Vagina (tissue), 2 donors: ENCODE results near the gene CNIH2. TPM values are rescaled to one million over a fixed set of nuclear protein-coding genes. Genes with fewer than 3 reads are reported as not detected.

Source experiments
- DNase-seq, 2 donors: peaks; one replicate each; pipeline ENCODE4 v3.0.0-alpha.2; 2017; ENCODE audit errors: extremely low spot score in 2 of 2
- H3K27ac ChIP-seq: fragments of 200-600 bp; sonication (generic); one replicate; pipeline ENCODE4 v1.5.1; 2019
- H3K27me3 ChIP-seq: fragments of 200-600 bp; sonication (generic); one replicate; pipeline ENCODE4 v1.5.1; 2019
- H3K36me3 ChIP-seq, 2 donors: fragments of 200-600 bp; sonication (generic); one replicate each; pipeline ENCODE4 v1.5.1; 2017 to 2019
- H3K4me1 ChIP-seq: fragments of 200-600 bp; sonication (generic); one replicate; pipeline ENCODE4 v1.5.1; 2019
- H3K4me3 ChIP-seq, 2 donors: fragments of 200-600 bp; sonication (generic); 1 replicate in 1 of 2; 2 replicates in 1 of 2; pipeline ENCODE4 v1.5.1; 2016 to 2019
- H3K9me3 ChIP-seq: fragments of 200-600 bp; sonication (generic); one replicate; pipeline ENCODE4 v1.5.1; 2019
- CTCF ChIP-seq, 3 experiments: fragments of 450-650 bp in 2 of 3; fragments of 200-600 bp in 1 of 3; sonication (generic) in 1 of 3; IDR thresholded peaks; one replicate each; pipeline ENCODE4 v1.5.1; 2017 to 2019; ENCODE audit warnings: antibody characterized with exemption in 3 of 3, mild to moderate bottlenecking in 2 of 3, moderate library complexity in 2 of 3
- POLR2A ChIP-seq, 2 donors: fragments of 450-650 bp; IDR thresholded peaks; one replicate each; pipeline ENCODE4 v1.6.1; 2017; ENCODE audit warnings: antibody characterized with exemption in 2 of 2, mild to moderate bottlenecking in 2 of 2, moderate library complexity in 2 of 2
- POLR2AphosphoS5 ChIP-seq, 2 donors: sonication (generic); formaldehyde crosslinking; IDR thresholded peaks; one replicate each; pipeline ENCODE4 v1.9.0; 2017; ENCODE audit warnings: antibody characterized with exemption in 2 of 2, mild to moderate bottlenecking in 2 of 2, low read depth in 1 of 2; ENCODE audit not compliant: insufficient read depth in 1 of 2
- intact Hi-C: fragments of 100-400 bp; cut with DNase I; formaldehyde crosslinking; loops from one replicate; pipeline ENCODE4 v1.15.1; 2023
- total RNA-seq: library from RNA; depleted of rRNA; stranded (reverse); fragments of >200 nt; gene quantifications from one replicate; pipeline ENCODE4 v1.2.3, GENCODE V29; 2016

CNIH2 gene
- total RNA-seq, 1 donor from 2014 or later: 3.2 TPM

- Histone ChIP-seq H3K9me3 (no peaks in the 10 kb centered on the region), H3K36me3 (peaks cover 0 to 32% of the 10 kb centered on the region in 2 donors), H3K4me1 (peaks cover 49% of the 10 kb centered on the region), H3K27me3 (no peaks in the 10 kb centered on the region), H3K4me3 (peak overlapping the region; percentile 92 to 97), H3K27ac (peak overlapping the region; percentile 98)
- no peak for DNase-seq
- intact Hi-C loops: no loop called here
- TF ChIP-seq POLR2AphosphoS5 (IDR thresholded peaks at IDR 0.05; ENCODE audit: insufficient read depth in 1 of 2, low read depth in 1 of 2): no peak
- TF ChIP-seq CTCF (IDR thresholded peaks at IDR 0.05): no peak
- TF ChIP-seq POLR2A (IDR thresholded peaks at IDR 0.05): no peak
Observed at GRCh38 chr11:66268952-66269905, 8.7 kb upstream of the CNIH2 start.

- no peaks in the 10 kb centered on the region for H3K27me3 ChIP-seq
- no peak overlapping the region for H3K27ac ChIP-seq
- no peaks in the 10 kb centered on the region for H3K9me3 ChIP-seq
- no peak for TF ChIP-seq POLR2AphosphoS5 (IDR thresholded peaks at IDR 0.05; ENCODE audit: insufficient read depth in 1 of 2, low read depth in 1 of 2)
- TF ChIP-seq POLR2A (IDR thresholded peaks at IDR 0.05): no peak
- no peak for TF ChIP-seq CTCF (IDR thresholded peaks at IDR 0.05)
- peaks cover 45% of the 10 kb centered on the region for H3K4me1 ChIP-seq
- H3K36me3 ChIP-seq: peaks cover 0 to 50% of the 10 kb centered on the region in 2 donors
- intact Hi-C loops: loop anchor here (1.0 kb wide), 1 partner anchor 41 kb away; no protein-coding TSS in a partner anchor
- no peak for DNase-seq
- H3K4me3 ChIP-seq: no peak overlapping the region
Observed at GRCh38 chr11:66271816-66272215, 6.2 kb upstream of the CNIH2 start.

- no peak for TF ChIP-seq CTCF (IDR thresholded peaks at IDR 0.05)
- TF ChIP-seq POLR2A (IDR thresholded peaks at IDR 0.05): no peak
- no peak for TF ChIP-seq POLR2AphosphoS5 (IDR thresholded peaks at IDR 0.05; ENCODE audit: insufficient read depth in 1 of 2, low read depth in 1 of 2)
- peaks cover 46% of the 10 kb centered on the region for H3K4me1 ChIP-seq
- H3K27me3 ChIP-seq: no peaks in the 10 kb centered on the region
- H3K36me3 ChIP-seq: peaks cover 0 to 50% of the 10 kb centered on the region in 2 donors
- no peak for DNase-seq
- intact Hi-C loops: loop anchor here (1.0 kb wide), 1 partner anchor 41 kb away; no protein-coding TSS in a partner anchor
- no peak overlapping the region for H3K4me3 ChIP-seq
- no peak overlapping the region for H3K27ac ChIP-seq
- H3K9me3 ChIP-seq: no peaks in the 10 kb centered on the region
Observed at GRCh38 chr11:66272596-66272995, 5.4 kb upstream of the CNIH2 start.

GRCh38 chr11:66274219-66274618 is 3.8 kb upstream of the CNIH2 start:
- Histone ChIP-seq H3K9me3 (no peaks in the 10 kb centered on the region), H3K4me1 (peaks cover 53% of the 10 kb centered on the region), H3K27ac (no peak overlapping the region), H3K27me3 (no peaks in the 10 kb centered on the region), H3K4me3 (no peak overlapping the region), H3K36me3 (peaks cover 0 to 50% of the 10 kb centered on the region in 2 donors)
- intact Hi-C loops: no loop called here
- DNase-seq: no peak
- no peak for TF ChIP-seq POLR2AphosphoS5 (IDR thresholded peaks at IDR 0.05; ENCODE audit: insufficient read depth in 1 of 2, low read depth in 1 of 2)

GRCh38 chr11:66275396-66275795 is 2.6 kb upstream of the CNIH2 start:
- intact Hi-C loops: no loop called here

More at GRCh38 chr11:66275396-66275795, 2.6 kb upstream of the CNIH2 start:
- Histone ChIP-seq H3K4me1 (peaks cover 41% of the 10 kb centered on the region), H3K27ac (no peak overlapping the region), H3K27me3 (no peaks in the 10 kb centered on the region), H3K4me3 (no peak overlapping the region), H3K9me3 (no peaks in the 10 kb centered on the region), H3K36me3 (peaks cover 0 to 50% of the 10 kb centered on the region in 2 donors)
- no peak for TF ChIP-seq CTCF (IDR thresholded peaks at IDR 0.05)
- TF ChIP-seq POLR2AphosphoS5 (IDR thresholded peaks at IDR 0.05; ENCODE audit: insufficient read depth in 1 of 2, low read depth in 1 of 2): no peak
- TF ChIP-seq POLR2A (IDR thresholded peaks at IDR 0.05): no peak
- DNase-seq: no peak
